Measurements from ENCODE around the gene VDR.

- TF ChIP-seq POLR2A (IDR thresholded peaks at IDR 0.05) (no peak), CTCF (IDR thresholded peaks at IDR 0.05) (no peak)
Observed at GRCh38 chr12:47794679-47795078, 110.1 kb downstream of the VDR start.
